GM19452 (cell line): ENCODE measurements around the gene CDKN1B.

Experiments used
- ATAC-seq: cut with Tn5 transposase; IDR thresholded peaks from one replicate; pipeline ENCODE4 v1.9.1; 2021; ENCODE audit not compliant: unreplicated experiment

The CDKN1B gene

GRCh38 chr12:12755923-12756322 lies 38.8 kb downstream of the CDKN1B start:
- no peak for ATAC-seq

GRCh38 chr12:12757121-12757520 lies 40.0 kb downstream of the CDKN1B start:
- no peak for ATAC-seq

- no peak for ATAC-seq
Measured at GRCh38 chr12:12759234-12759915, 42.2 kb downstream of the CDKN1B start.

- ATAC-seq: no peak
Measured at GRCh38 chr12:12764824-12765223, 47.7 kb downstream of the CDKN1B start.

- ATAC-seq: no peak
Measured at GRCh38 chr12:12770262-12770661, 53.1 kb downstream of the CDKN1B start.
